Stomach (tissue), 9 donors: ENCODE data around the gene HLA-E. TPM values are rescaled to one million over a fixed set of nuclear protein-coding genes. Genes with fewer than 3 reads are reported as not detected.

Experiments used
- DNase-seq, 2 donors: peaks; one replicate each; pipeline versions ENCODE4 v3.0.0 to v3.0.0-alpha.2; 2013 to 2019
- H3K27ac ChIP-seq, 5 donors: fragments of 200-600 bp in 4 of 5; sonication (generic) in 4 of 5; one replicate each; pipeline ENCODE4 v1.5.1; 2013 to 2019; ENCODE audit warnings: mild to moderate bottlenecking in 1 of 5, moderate library complexity in 1 of 5
- H3K27me3 ChIP-seq, 3 donors: fragments of 200-600 bp; sonication (generic); one replicate each; pipeline ENCODE4 v1.5.1; 2017 to 2019; ENCODE audit warnings: mixed run types in 1 of 3
- H3K36me3 ChIP-seq, 4 donors: fragments of 200-600 bp; sonication (generic); 1 replicate in 3 of 4; 2 replicates in 1 of 4; pipeline ENCODE4 v1.5.1; 2016 to 2019
- H3K4me1 ChIP-seq, 4 donors: fragments of 200-600 bp; sonication (generic); one replicate each; pipeline ENCODE4 v1.5.1; 2016 to 2019
- H3K4me3 ChIP-seq, 4 donors: fragments of 200-600 bp; sonication (generic) in 3 of 4; one replicate each; pipeline ENCODE4 v1.5.1; 2016 to 2019; ENCODE audit warnings: mild to moderate bottlenecking in 1 of 4
- H3K9me3 ChIP-seq, 4 donors: fragments of 200-600 bp; sonication (generic); one replicate each; pipeline ENCODE4 v1.5.1; 2016 to 2019
- EP300 ChIP-seq: sonication (generic); formaldehyde crosslinking; IDR thresholded peaks from one replicate; pipeline ENCODE4 v1.6.1; 2017; ENCODE audit warnings: antibody characterized with exemption
- POLR2A ChIP-seq, 4 donors: fragments of 450-650 bp; IDR thresholded peaks; one replicate each; pipeline ENCODE4 v1.6.1; 2016; ENCODE audit warnings: antibody characterized with exemption in 4 of 4, control low read depth in 2 of 4, mild to moderate bottlenecking in 1 of 4, moderate library complexity in 1 of 4
- POLR2AphosphoS5 ChIP-seq, 3 donors: sonication (generic); formaldehyde crosslinking; IDR thresholded peaks; one replicate each; pipeline ENCODE4 v1.6.1; 2016; ENCODE audit warnings: antibody characterized with exemption in 3 of 3
- WGBS, 5 donors: extraction: QIAGEN DNeasy Blood & Tissue Kit in 3 of 5; methylation state at CpG; one replicate each; pipeline versions ENCODE4 v1.1.5 to v1.1.7; 2013 to 2018; 5-methylcytosine and 5-hydroxymethylcytosine counted together
- intact Hi-C: fragments of 100-400 bp; cut with DNase I; formaldehyde crosslinking; loops from one replicate; pipeline ENCODE4 v1.15.1; 2023; ENCODE audit warnings: low total_unique reads
- polyA plus RNA-seq, 3 donors: library from polyadenylated mRNA; stranded (reverse); fragments of 200-250 nt; gene quantifications; one replicate each; pipeline ENCODE4 v1.2.3, GENCODE V29; 2013
- total RNA-seq, 5 donors: library from RNA; depleted of rRNA; stranded (reverse); fragments of >200 nt; gene quantifications; one replicate each; pipeline versions ENCODE4 v1.1.0 to v1.2.3, GENCODE V29; 2014 to 2016
- TF ChIP-seq, protein P1 (sequence below), 7 experiments: fragments of 450-650 bp in 4 of 7; fragments of 200-600 bp in 3 of 7; sonication (generic) in 3 of 7; IDR thresholded peaks; one replicate each; pipeline ENCODE4 v1.5.1; 2016 to 2019; ENCODE audit warnings: antibody characterized with exemption in 7 of 7, control low read depth in 2 of 7, mild to moderate bottlenecking in 1 of 7
- donor health status: healthy with polysubstance abuse.
- donor health status: Bipolar disorder and iron deficiency.
- donor health status: healthy.

Gene HLA-E
- total and polyA plus RNA-seq, 8 donors = 120 to 566 (median 245) TPM

DNA sequence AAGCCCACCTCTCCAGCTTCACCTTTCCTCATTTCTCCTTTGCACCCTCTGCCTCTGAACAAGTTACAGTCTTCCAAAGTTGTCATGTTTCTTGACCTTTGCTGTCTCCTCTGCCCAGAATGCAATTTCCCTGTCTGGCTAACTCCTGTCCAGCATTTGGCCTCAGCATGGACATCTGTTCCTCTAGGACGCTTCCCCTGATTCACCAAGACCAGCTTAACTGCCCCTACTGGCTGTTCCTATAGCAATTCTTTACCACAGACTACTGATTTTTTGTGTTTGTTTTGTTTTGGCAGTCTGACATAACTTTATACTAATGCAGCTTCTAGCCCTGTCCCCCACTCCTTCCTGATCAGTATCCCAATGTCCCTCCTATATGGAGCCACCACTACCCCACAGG, 53.6 kb downstream of the HLA-E start:
- no peak for DNase-seq
- TF ChIP-seq POLR2A (IDR thresholded peaks at IDR 0.05) (no peak), POLR2AphosphoS5 (IDR thresholded peaks at IDR 0.05) (no peak), EP300 (no peak)
- TF ChIP-seq, protein P1, sequence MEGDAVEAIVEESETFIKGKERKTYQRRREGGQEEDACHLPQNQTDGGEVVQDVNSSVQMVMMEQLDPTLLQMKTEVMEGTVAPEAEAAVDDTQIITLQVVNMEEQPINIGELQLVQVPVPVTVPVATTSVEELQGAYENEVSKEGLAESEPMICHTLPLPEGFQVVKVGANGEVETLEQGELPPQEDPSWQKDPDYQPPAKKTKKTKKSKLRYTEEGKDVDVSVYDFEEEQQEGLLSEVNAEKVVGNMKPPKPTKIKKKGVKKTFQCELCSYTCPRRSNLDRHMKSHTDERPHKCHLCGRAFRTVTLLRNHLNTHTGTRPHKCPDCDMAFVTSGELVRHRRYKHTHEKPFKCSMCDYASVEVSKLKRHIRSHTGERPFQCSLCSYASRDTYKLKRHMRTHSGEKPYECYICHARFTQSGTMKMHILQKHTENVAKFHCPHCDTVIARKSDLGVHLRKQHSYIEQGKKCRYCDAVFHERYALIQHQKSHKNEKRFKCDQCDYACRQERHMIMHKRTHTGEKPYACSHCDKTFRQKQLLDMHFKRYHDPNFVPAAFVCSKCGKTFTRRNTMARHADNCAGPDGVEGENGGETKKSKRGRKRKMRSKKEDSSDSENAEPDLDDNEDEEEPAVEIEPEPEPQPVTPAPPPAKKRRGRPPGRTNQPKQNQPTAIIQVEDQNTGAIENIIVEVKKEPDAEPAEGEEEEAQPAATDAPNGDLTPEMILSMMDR (IDR thresholded peaks at IDR 0.05) = no peak
- Histone ChIP-seq H3K27me3 (no peaks in the 10 kb centered on the region), H3K27ac (peak overlapping the region in 2 of 5 donors; percentile 3 to 30), H3K4me3 (no peak overlapping the region), H3K9me3 (no peaks in the 10 kb centered on the region), H3K4me1 (peaks cover 8 to 25% (median 9%) of the 10 kb centered on the region in 4 donors), H3K36me3 (peaks cover 20 to 31% (median 26%) of the 10 kb centered on the region in 4 donors)
- intact Hi-C loops = loop anchor here (5.0 to 10.0 kb wide), 2 partner anchors 52 to 61 kb away; no protein-coding TSS in a partner anchor
- WGBS, 5 donors = 57 to 84% (median 67%) methylated on average over 1 of the region's 1 CpG

Other genes starting within 250 kb of the HLA-E start
- 10 to 100 TPM in 3 of 5 donors, 1 to 10 TPM in 2; 8.6 to 28.1 (median 17.5) TPM for gene TRIM39, start 162.6 kb upstream of the HLA-E start, total RNA-seq
- gene TRIM39, start 162.6 kb upstream of the HLA-E start, polyA plus RNA-seq = 10 to 100 TPM in 1 of 3 donors, 1 to 10 TPM in 2; 6.5 to 11.2 (median 8.4) TPM
- 100 to 1,000 TPM in 2 of 5 donors, 10 to 100 TPM in 1, 1 to 10 TPM in 1, not detected in 1; 4.5 to 157 (median 60.3) TPM for gene RPP21, start 144.4 kb upstream of the HLA-E start, total RNA-seq
- 100 to 1,000 TPM; 119 to 167 (median 145) TPM for gene RPP21, start 144.4 kb upstream of the HLA-E start, polyA plus RNA-seq
- gene GNL1, start 67.0 kb downstream of the HLA-E start, total RNA-seq = 10 to 100 TPM; 12.7 to 39.7 (median 19.2) TPM
- gene GNL1, start 67.0 kb downstream of the HLA-E start, polyA plus RNA-seq = 10 to 100 TPM; 42.6 to 53.3 (median 48.9) TPM
- 10 to 100 TPM in 2 of 5 donors, under 1 TPM in 1, not detected in 2; 0.89 to 10.7 (median 10.5) TPM for gene PRR3, start 67.8 kb downstream of the HLA-E start, total RNA-seq
- gene PRR3, start 67.8 kb downstream of the HLA-E start, polyA plus RNA-seq = 1 to 10 TPM; 4.1 to 7.1 (median 5.5) TPM
- gene ABCF1, start 81.9 kb downstream of the HLA-E start, total RNA-seq = 10 to 100 TPM in 4 of 5 donors, 1 to 10 TPM in 1; 7.6 to 32.6 (median 28.3) TPM
- 10 to 100 TPM; 17.1 to 28.0 (median 26.8) TPM for gene ABCF1, start 81.9 kb downstream of the HLA-E start, polyA plus RNA-seq
- 100 to 1,000 TPM in 2 of 5 donors, 10 to 100 TPM in 3; 27.4 to 164 (median 50.1) TPM for gene PPP1R10, start 127.7 kb downstream of the HLA-E start, total RNA-seq
- gene PPP1R10, start 127.7 kb downstream of the HLA-E start, polyA plus RNA-seq = 10 to 100 TPM in 2 of 3 donors, 1 to 10 TPM in 1; 9.9 to 20.2 (median 17.7) TPM
- 10 to 100 TPM in 4 of 5 donors, 1 to 10 TPM in 1; 6.4 to 54.8 (median 28.5) TPM for gene MRPS18B, start 128.3 kb downstream of the HLA-E start, total RNA-seq
- gene MRPS18B, start 128.3 kb downstream of the HLA-E start, polyA plus RNA-seq = 10 to 100 TPM; 51.3 to 71.2 (median 61.6) TPM
- gene ATAT1, start 137.4 kb downstream of the HLA-E start, total RNA-seq = 10 to 100 TPM in 1 of 5 donors, 1 to 10 TPM in 3, not detected in 1; 3.0 to 11.6 (median 5.2) TPM
- 1 to 10 TPM; 5.3 to 7.5 (median 5.7) TPM for gene ATAT1, start 137.4 kb downstream of the HLA-E start, polyA plus RNA-seq
- 100 to 1,000 TPM in 1 of 5 donors, 10 to 100 TPM in 3, 1 to 10 TPM in 1; 7.3 to 126 (median 12.8) TPM for gene C6orf136, start 157.6 kb downstream of the HLA-E start, total RNA-seq
- 10 to 100 TPM; 21.2 to 29.3 (median 25.7) TPM for gene C6orf136, start 157.6 kb downstream of the HLA-E start, polyA plus RNA-seq
- gene DHX16, start 183.5 kb downstream of the HLA-E start, total RNA-seq = 10 to 100 TPM; 22.0 to 67.0 (median 30.1) TPM
- gene DHX16, start 183.5 kb downstream of the HLA-E start, polyA plus RNA-seq = 10 to 100 TPM; 18.3 to 34.0 (median 23.4) TPM
- 10 to 100 TPM in 4 of 5 donors, 1 to 10 TPM in 1; 9.0 to 20.1 (median 12.8) TPM for gene PPP1R18, start 197.1 kb downstream of the HLA-E start, total RNA-seq
- gene PPP1R18, start 197.1 kb downstream of the HLA-E start, polyA plus RNA-seq = 10 to 100 TPM; 24.7 to 40.3 (median 32.2) TPM
- 1 to 10 TPM in 4 of 5 donors, under 1 TPM in 1; 0.92 to 6.4 (median 2.9) TPM for gene NRM, start 201.5 kb downstream of the HLA-E start, total RNA-seq
- gene NRM, start 201.5 kb downstream of the HLA-E start, polyA plus RNA-seq = 10 to 100 TPM in 1 of 3 donors, 1 to 10 TPM in 2; 4.1 to 15.8 (median 8.5) TPM
- gene MDC1, start 227.8 kb downstream of the HLA-E start, total RNA-seq = 100 to 1,000 TPM in 2 of 5 donors, 10 to 100 TPM in 2, 1 to 10 TPM in 1; 9.6 to 153 (median 99.2) TPM
- gene MDC1, start 227.8 kb downstream of the HLA-E start, polyA plus RNA-seq = 1 to 10 TPM; 3.8 to 8.7 (median 4.2) TPM
- 100 to 1,000 TPM in 4 of 5 donors, 10 to 100 TPM in 1; 67.5 to 177 (median 109) TPM for gene TUBB, start 230.8 kb downstream of the HLA-E start, total RNA-seq
- 100 to 1,000 TPM; 127 to 223 (median 183) TPM for gene TUBB, start 230.8 kb downstream of the HLA-E start, polyA plus RNA-seq